ENCODE measurements around the gene BATF. TPM values are rescaled to one million over a fixed set of nuclear protein-coding genes. Genes with fewer than 3 reads are reported as not detected.
A peak's percentile ranks its signal among the peaks of the same experiment; 100 is the strongest.
"Not testable (repeated sequence)": the region's sequence is repeated elsewhere in the genome, so short reads cannot be mapped to it uniquely, and the experiment has no call there.

Gene BATF, protein sequence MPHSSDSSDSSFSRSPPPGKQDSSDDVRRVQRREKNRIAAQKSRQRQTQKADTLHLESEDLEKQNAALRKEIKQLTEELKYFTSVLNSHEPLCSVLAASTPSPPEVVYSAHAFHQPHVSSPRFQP
- total RNA-seq (3.7 TPM), polyA plus RNA-seq (ENCODE audit: insufficient read depth, low read depth, low replicate concordance) (1.6 TPM)
- long read RNA-seq, donor 1, result 0 reads
- long read RNA-seq, donor 2, result 0 reads
- long read RNA-seq, donor 3, result 0 reads
- long read RNA-seq, donor 4, result 0 reads
- long read RNA-seq, donor 5, result 0 reads
- long read RNA-seq, donor 6, partial matches to known transcripts, result 0 of 1 reads
- long read RNA-seq, donor 6, other reads (novel, unspliced or antisense), result 0 of 1 reads
- long read RNA-seq, donor 7, partial matches to known transcripts, result 1 of 5 reads
- long read RNA-seq, donor 7, other reads (novel, unspliced or antisense), result 3 of 5 reads
- long read RNA-seq, donor 8, result 0 reads
- long read RNA-seq, donor 9, partial matches to known transcripts, result 0 of 1 reads
- long read RNA-seq, donor 9, other reads (novel, unspliced or antisense), result 0 of 1 reads
- long read RNA-seq, donor 10, result 0 reads

DNA sequence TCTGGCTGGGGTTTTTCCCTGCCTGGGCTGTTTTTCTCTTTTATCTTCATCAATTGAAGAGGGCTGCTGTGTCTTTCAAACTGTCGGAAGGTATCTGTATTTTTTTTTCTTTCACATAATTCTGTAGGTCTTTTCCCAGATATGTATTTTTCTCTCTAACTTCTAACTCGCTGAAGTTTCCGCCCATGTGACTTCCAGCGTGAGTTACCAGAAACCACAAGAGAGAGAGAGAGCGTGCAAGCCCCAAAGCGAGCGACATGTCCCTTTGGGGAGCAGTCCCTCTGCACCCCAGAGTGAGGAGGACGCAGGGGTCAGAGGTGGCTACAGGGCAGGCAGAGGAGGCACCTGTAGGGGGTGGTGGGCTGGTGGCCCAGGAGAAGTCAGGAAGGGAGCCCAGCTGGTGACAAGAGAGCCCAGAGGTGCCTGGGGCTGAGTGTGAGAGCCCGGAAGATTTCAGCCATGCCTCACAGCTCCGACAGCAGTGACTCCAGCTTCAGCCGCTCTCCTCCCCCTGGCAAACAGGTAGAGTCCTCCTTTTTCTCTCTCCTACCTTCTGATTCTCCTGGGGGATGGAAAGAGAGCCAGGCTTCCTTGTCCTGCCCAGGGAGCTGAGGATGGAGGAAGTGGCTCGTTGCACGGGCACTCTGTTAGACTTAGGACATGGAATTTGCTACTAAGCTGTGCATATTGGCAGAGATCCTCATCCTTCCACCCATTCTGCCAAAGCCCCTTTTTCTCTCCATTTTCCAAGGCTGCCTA, at the start of gene BATF:
TSS of gene BATF (plus strand) at position 246 of the 759 bp plus-strand sequence. CDS start at position 460, 214 bp downstream.
- Histone ChIP-seq H3K9me3 (ENCODE audit: control insufficient read depth in 2 of 3, insufficient read depth in 1 of 3, low read length in 3 of 3) (no peaks in the 10 kb centered on the region), H3K4me3 (ENCODE audit: low read length in 3 of 3) (peak within 1 kb of the TSS in 1 of 3 donors; percentile 3), H3K9ac (ENCODE audit: low read length in 3 of 3) (no peak within 1 kb of the TSS), H3K4me1 (ENCODE audit: control insufficient read depth in 2 of 3, insufficient read depth in 2 of 3, low read depth in 1 of 3, low read length in 3 of 3) (peaks cover 0 to 5% (median 0%) of the 10 kb centered on the region in 3 donors), H3K36me3 (ENCODE audit: control insufficient read depth in 2 of 3, insufficient read depth in 3 of 3, low read length in 3 of 3) (no peaks in the 10 kb centered on the region), H3K27ac (ENCODE audit: low read depth in 2 of 2, low read length in 2 of 2) (no peak within 1 kb of the TSS), H3K27me3 (ENCODE audit: control insufficient read depth, insufficient read depth, low read length) (no peaks in the 10 kb centered on the region)
- intact Hi-C loops (cut with DNase I), result no loop called here
- no peak for DNase-seq
- FAIRE-seq, result no peak
- TF ChIP-seq, protein P1, sequence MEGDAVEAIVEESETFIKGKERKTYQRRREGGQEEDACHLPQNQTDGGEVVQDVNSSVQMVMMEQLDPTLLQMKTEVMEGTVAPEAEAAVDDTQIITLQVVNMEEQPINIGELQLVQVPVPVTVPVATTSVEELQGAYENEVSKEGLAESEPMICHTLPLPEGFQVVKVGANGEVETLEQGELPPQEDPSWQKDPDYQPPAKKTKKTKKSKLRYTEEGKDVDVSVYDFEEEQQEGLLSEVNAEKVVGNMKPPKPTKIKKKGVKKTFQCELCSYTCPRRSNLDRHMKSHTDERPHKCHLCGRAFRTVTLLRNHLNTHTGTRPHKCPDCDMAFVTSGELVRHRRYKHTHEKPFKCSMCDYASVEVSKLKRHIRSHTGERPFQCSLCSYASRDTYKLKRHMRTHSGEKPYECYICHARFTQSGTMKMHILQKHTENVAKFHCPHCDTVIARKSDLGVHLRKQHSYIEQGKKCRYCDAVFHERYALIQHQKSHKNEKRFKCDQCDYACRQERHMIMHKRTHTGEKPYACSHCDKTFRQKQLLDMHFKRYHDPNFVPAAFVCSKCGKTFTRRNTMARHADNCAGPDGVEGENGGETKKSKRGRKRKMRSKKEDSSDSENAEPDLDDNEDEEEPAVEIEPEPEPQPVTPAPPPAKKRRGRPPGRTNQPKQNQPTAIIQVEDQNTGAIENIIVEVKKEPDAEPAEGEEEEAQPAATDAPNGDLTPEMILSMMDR (IDR thresholded peaks at IDR 0.05; ENCODE audit: borderline replicate concordance, extremely low read depth, insufficient read depth), result no peak

DNA sequence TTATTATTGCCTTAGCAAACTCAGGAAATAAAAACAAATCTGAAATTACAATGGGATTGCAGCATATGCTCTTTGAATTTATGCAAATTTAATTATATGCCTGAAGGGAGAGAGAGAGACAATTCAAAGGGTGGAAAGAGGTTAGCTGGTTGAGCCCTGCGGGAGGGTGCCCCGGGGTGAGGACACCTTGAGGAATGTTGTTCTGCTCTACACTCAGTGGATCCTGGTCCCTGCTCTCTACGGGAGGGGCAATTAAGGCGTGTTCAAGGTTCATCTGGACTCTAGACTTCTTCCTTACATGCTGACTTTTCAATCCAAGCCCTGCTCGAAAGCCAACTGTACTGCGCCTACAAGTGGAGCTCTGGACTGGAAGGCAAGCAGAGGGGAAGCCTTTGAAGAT, 48.1 kb upstream of the BATF start:
- H3K27ac ChIP-seq (ENCODE audit: low read depth in 2 of 2, low read length in 2 of 2); intact Hi-C loops (cut with DNase I); H3K9ac ChIP-seq (ENCODE audit: low read length in 3 of 3); H3K4me3 ChIP-seq (ENCODE audit: low read length in 3 of 3); H3K9me3 ChIP-seq (ENCODE audit: control insufficient read depth in 2 of 3, insufficient read depth in 1 of 3, low read length in 3 of 3); FAIRE-seq; H3K4me1 ChIP-seq (ENCODE audit: control insufficient read depth in 2 of 3, insufficient read depth in 2 of 3, low read depth in 1 of 3, low read length in 3 of 3); H3K27me3 ChIP-seq (ENCODE audit: control insufficient read depth, insufficient read depth, low read length): not testable (repeated sequence)
- DNase-seq, result peak in 1 of 5 donors; percentile 25
- peaks cover 3 to 28% (median 16%) of the 10 kb centered on the region in 3 donors for H3K36me3 ChIP-seq (ENCODE audit: control insufficient read depth in 2 of 3, insufficient read depth in 3 of 3, low read length in 3 of 3)

DNA sequence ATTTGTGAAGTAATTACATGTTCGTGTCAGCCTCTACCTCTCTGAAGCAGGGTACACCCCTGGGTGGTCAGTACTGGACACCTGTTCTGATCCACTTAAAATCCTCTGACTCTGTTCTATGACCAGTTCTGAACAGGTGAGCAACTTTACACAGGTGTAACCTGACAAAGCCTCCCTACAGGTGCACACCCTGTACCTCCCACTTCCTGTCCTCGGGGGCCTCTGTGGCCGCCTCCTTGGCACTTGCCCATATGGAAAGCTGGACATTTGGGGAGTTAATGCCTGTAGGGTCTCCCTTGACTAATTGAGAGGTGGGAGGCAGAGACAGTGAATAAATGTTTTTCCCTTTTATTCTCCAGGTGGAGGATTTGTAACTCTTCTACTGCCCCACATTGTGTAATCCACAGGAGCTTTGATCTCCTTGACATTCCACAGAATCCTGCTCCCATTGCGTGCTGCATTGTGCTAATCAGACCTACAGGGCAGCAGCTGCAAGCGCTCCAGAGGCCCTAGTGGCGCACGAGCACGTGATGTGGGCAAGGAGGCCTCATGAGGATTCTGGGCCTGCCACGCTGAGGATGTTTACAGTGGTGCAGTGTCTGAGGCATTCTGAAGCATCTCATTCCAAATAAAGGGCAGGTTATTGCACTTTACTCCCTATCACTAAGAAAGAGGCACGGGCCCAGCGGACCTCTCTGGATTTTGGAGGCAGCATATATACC, 45.8 kb upstream of the BATF start:
- DNase-seq (peak in 3 of 5 donors; percentile 50 to 70 (median 62)), FAIRE-seq (no peak)
- H3K9me3 ChIP-seq (ENCODE audit: control insufficient read depth in 2 of 3, insufficient read depth in 1 of 3, low read length in 3 of 3), result no peaks in the 10 kb centered on the region
- TF ChIP-seq, protein P1 (IDR thresholded peaks at IDR 0.05; ENCODE audit: borderline replicate concordance, extremely low read depth, insufficient read depth), result no peak
- no peak overlapping the region for H3K4me3 ChIP-seq (ENCODE audit: low read length in 3 of 3)
- no peak overlapping the region for H3K9ac ChIP-seq (ENCODE audit: low read length in 3 of 3)
- H3K27me3 ChIP-seq (ENCODE audit: control insufficient read depth, insufficient read depth, low read length), result no peaks in the 10 kb centered on the region
- peaks cover 3 to 14% (median 5%) of the 10 kb centered on the region in 3 donors for H3K36me3 ChIP-seq (ENCODE audit: control insufficient read depth in 2 of 3, insufficient read depth in 3 of 3, low read length in 3 of 3)
- H3K27ac ChIP-seq (ENCODE audit: low read depth in 2 of 2, low read length in 2 of 2), result no peak overlapping the region
- intact Hi-C loops (cut with DNase I), result no loop called here
- H3K4me1 ChIP-seq (ENCODE audit: control insufficient read depth in 2 of 3, insufficient read depth in 2 of 3, low read depth in 1 of 3, low read length in 3 of 3), result peaks cover 0 to 2% (median 0%) of the 10 kb centered on the region in 3 donors

All from kidney (tissue), 22 donors.